K562 (cell line): ENCODE measurements around the gene CBX2. TPM values are rescaled to one million over a fixed set of nuclear protein-coding genes. Genes with fewer than 3 reads are reported as not detected.

Source experiments
- E2F4 ChIP-seq: sonication (generic); formaldehyde crosslinking; IDR thresholded peaks from 2 replicates; pipeline ENCODE4 v1.8.0; 2022; ENCODE audit warnings: mild to moderate bottlenecking, low read depth, missing genetic modification reagents
- ETV6 ChIP-seq, 3 experiments: fragments of 150-350 bp in 1 of 3; sonication (generic) in 1 of 3; formaldehyde crosslinking in 1 of 3; IDR thresholded peaks; 2 replicates each; pipeline versions ENCODE4 v1.6.1 to v1.8.0; 2014 to 2022; ENCODE audit warnings: borderline replicate concordance in 2 of 3, low read depth in 2 of 3, antibody characterized with exemption in 1 of 3, low read length in 1 of 3, mild to moderate bottlenecking in 1 of 3, missing genetic modification reagents in 1 of 3
- HMGN3 ChIP-seq: IDR thresholded peaks from 2 replicates; pipeline ENCODE4 v1.6.1; 2011; ENCODE audit warnings: borderline replicate concordance, low read depth, mild to moderate bottlenecking, mixed read lengths, low read length; ENCODE audit not compliant: insufficient read length; ENCODE audit errors: extremely low read depth
- KLF1 ChIP-seq: fragments of 450-650 bp; IDR thresholded peaks from 2 replicates; pipeline ENCODE4 v1.6.1; 2016; ENCODE audit warnings: missing genetic modification characterization, missing compliant biosample characterization
- MCM3 ChIP-seq: fragments of 450-650 bp; IDR thresholded peaks from 2 replicates; pipeline ENCODE4 v1.6.1; 2016
- MTA2 ChIP-seq: fragments of 450-650 bp; IDR thresholded peaks from 2 replicates; pipeline ENCODE4 v1.6.1; 2016; ENCODE audit warnings: low read depth
- PATZ1 ChIP-seq: fragments of 250-450 bp; sonication (Bioruptor Pico); IDR thresholded peaks from 2 replicates; pipeline ENCODE4 v1.5.0; 2020; ENCODE audit warnings: mild to moderate bottlenecking, borderline replicate concordance
- SAFB2 ChIP-seq: fragments of 200-400 bp; formaldehyde crosslinking; IDR thresholded peaks from 2 replicates; pipeline ENCODE4 v1.6.1; 2018; ENCODE audit warnings: borderline replicate concordance, low read length, low read depth, moderate library complexity; ENCODE audit not compliant: severe bottlenecking
- SOX6 ChIP-seq: fragments of 450-650 bp; IDR thresholded peaks from 2 replicates; pipeline ENCODE4 v1.6.1; 2014; ENCODE audit warnings: mild to moderate bottlenecking
- STAT5B ChIP-seq: fragments of 250-450 bp; sonication (Bioruptor Pico); IDR thresholded peaks from 2 replicates; pipeline ENCODE4 v1.8.0; 2021; ENCODE audit warnings: mild to moderate bottlenecking, inconsistent platforms
- UBTF ChIP-seq, 2 experiments: IDR thresholded peaks; 2 replicates each; pipeline ENCODE4 v1.6.1; 2012; ENCODE audit warnings: improper control_type of control experiment in 2 of 2, low read depth in 2 of 2, low read length in 2 of 2, borderline replicate concordance in 1 of 2
- ZNF507 ChIP-seq: conservative IDR thresholded peaks from 2 replicates; pipeline ENCODE4 v1.6.1; 2017; ENCODE audit warnings: missing genetic modification characterization, missing compliant biosample characterization
- polyA plus RNA-seq, 8 experiments: library from polyadenylated mRNA; depleted of rRNA in 4 of 8; stranded (reverse) in 5 of 8; unstranded in 3 of 8; fragments of >200 nt; fragmentation: Nextera tagmentation in 2 of 8; fragmentation: Illumina TruSeq in 1 of 8; extraction: Ambion mirVana in 2 of 8; extraction: Trizol in 1 of 8; gene quantifications; 2 replicates each; pipeline versions ENCODE4 v1.2.1 to v1.2.3, GENCODE V29; 2011 to 2014; ENCODE audit warnings: inconsistent platforms in 1 of 8, missing spikeins in 1 of 8
- total RNA-seq, 7 experiments: library from RNA; depleted of rRNA in 6 of 7; stranded (reverse); fragments of >200 nt in 6 of 7; fragmentation: Illumina TruSeq in 2 of 7; extraction: Trizol in 2 of 7; gene quantifications; 2 replicates each; pipeline versions ENCODE4 v1.2.1 to v1.2.3, GENCODE V29; 2011 to 2021; ENCODE audit warnings: low replicate concordance in 1 of 7
- TF ChIP-seq, protein P1 (sequence below): fragments of 250-450 bp; sonication (Bioruptor Pico); IDR thresholded peaks from 2 replicates; pipeline ENCODE4 v1.4.0; 2020; ENCODE audit warnings: mild to moderate bottlenecking, moderate library complexity
- TF ChIP-seq, protein P2 (sequence below): fragments of 450-650 bp; conservative IDR thresholded peaks from 2 replicates; pipeline ENCODE4 v1.6.1; 2016; ENCODE audit warnings: missing genetic modification characterization, low read depth, mild to moderate bottlenecking, control low read depth, missing compliant biosample characterization
- TF ChIP-seq, protein P3 (sequence below), 2 experiments: fragments of 250-450 bp in 1 of 2; fragments of 450-650 bp in 1 of 2; sonication (Bioruptor Pico) in 1 of 2; IDR thresholded peaks; 2 replicates each; pipeline versions ENCODE4 v1.6.1 to v1.8.0; 2016 to 2021; ENCODE audit warnings: mild to moderate bottlenecking in 2 of 2, moderate library complexity in 2 of 2, missing compliant biosample characterization in 1 of 2, missing genetic modification characterization in 1 of 2

The CBX2 gene
- total and polyA plus RNA-seq, 9 of the 15 experiments (the other 6 are each of a cell fraction or from before 2014, with no cell fraction given) = 0.66 to 26.9 (median 13.9) TPM

DNA sequence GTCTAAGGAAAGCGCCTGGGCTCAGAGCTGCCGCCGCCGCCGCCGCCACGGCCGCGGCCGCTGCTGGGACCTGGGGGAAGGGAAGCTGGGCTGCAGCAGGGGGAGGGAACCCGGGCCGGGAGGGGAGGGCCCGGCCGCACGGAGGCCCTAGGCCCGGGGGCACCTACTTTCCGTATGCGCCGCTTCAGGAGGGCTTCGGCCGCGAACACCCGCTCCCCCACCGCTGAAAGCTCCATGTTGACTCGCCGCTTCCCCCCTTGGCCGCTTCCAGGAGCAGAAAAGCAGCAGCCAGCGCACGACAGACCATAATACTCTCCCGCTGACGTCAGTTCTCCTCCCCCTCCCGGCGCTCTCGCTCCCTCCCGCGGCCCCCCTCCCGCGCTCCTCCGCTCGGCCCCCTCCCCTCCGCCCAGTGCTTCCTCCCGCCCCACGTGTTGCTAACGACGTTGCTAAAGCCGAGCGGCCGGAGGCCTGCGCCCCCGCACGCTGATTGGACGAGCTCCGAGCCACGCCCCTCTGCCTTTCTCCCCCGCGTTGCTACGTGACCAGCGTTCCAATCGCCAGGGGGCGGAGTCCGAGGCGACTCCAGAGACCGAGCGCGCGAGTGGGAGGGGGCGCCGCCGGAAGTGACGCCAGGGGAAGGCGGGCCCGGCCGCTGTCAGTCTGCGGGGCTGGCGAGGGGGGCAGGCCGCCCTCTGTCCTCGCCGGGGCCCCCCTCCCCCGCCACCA lies 19.0 kb downstream of the CBX2 start, which contains the start of gene CBX8 (continued):
- TF ChIP-seq PATZ1 (CRISPR knock-in tag) (no peak), ZNF507 (tag) (no peak), HMGN3 (peak; percentile 71), MCM3 (no peak), E2F4 (no peak), SAFB2 (no peak), STAT5B (no peak), SOX6 (no peak), MTA2 (no peak), KLF1 (tag) (no peak; the same call in 1 of the 2 replicates), UBTF (IDR thresholded peaks at IDR 0.05; ENCODE audit: borderline replicate concordance in 1 of 2, low read depth in 2 of 2, low read length in 2 of 2) (no peak), ETV6 (IDR thresholded peaks at IDR 0.05; ENCODE audit: borderline replicate concordance in 1 of 2, low read depth in 2 of 2, low read length in 1 of 2) (no peak), ETV6 (CRISPR knock-in tag; IDR thresholded peaks at IDR 0.05; ENCODE audit: borderline replicate concordance) (no peak)
- TF ChIP-seq, protein P1, sequence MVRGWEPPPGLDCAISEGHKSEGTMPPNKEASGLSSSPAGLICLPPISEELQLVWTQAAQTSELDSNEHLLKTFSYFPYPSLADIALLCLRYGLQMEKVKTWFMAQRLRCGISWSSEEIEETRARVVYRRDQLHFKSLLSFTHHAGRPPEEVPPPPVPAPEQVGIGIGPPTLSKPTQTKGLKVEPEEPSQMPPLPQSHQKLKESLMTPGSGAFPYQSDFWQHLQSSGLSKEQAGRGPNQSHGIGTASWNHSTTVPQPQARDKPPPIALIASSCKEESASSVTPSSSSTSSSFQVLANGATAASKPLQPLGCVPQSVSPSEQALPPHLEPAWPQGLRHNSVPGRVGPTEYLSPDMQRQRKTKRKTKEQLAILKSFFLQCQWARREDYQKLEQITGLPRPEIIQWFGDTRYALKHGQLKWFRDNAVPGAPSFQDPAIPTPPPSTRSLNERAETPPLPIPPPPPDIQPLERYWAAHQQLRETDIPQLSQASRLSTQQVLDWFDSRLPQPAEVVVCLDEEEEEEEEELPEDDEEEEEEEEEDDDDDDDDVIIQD = no peak
- TF ChIP-seq, protein P2, sequence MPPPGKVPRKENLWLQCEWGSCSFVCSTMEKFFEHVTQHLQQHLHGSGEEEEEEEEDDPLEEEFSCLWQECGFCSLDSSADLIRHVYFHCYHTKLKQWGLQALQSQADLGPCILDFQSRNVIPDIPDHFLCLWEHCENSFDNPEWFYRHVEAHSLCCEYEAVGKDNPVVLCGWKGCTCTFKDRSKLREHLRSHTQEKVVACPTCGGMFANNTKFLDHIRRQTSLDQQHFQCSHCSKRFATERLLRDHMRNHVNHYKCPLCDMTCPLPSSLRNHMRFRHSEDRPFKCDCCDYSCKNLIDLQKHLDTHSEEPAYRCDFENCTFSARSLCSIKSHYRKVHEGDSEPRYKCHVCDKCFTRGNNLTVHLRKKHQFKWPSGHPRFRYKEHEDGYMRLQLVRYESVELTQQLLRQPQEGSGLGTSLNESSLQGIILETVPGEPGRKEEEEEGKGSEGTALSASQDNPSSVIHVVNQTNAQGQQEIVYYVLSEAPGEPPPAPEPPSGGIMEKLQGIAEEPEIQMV (tag) = no peak
- TF ChIP-seq, protein P3, sequence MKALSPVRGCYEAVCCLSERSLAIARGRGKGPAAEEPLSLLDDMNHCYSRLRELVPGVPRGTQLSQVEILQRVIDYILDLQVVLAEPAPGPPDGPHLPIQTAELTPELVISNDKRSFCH (CRISPR knock-in tag; IDR thresholded peaks at IDR 0.05) = no peak
- TF ChIP-seq, protein P3 (tag; IDR thresholded peaks at IDR 0.05) = no peak
